Measurements from ENCODE around the gene PARP14.

PARP14 gene

DNA sequence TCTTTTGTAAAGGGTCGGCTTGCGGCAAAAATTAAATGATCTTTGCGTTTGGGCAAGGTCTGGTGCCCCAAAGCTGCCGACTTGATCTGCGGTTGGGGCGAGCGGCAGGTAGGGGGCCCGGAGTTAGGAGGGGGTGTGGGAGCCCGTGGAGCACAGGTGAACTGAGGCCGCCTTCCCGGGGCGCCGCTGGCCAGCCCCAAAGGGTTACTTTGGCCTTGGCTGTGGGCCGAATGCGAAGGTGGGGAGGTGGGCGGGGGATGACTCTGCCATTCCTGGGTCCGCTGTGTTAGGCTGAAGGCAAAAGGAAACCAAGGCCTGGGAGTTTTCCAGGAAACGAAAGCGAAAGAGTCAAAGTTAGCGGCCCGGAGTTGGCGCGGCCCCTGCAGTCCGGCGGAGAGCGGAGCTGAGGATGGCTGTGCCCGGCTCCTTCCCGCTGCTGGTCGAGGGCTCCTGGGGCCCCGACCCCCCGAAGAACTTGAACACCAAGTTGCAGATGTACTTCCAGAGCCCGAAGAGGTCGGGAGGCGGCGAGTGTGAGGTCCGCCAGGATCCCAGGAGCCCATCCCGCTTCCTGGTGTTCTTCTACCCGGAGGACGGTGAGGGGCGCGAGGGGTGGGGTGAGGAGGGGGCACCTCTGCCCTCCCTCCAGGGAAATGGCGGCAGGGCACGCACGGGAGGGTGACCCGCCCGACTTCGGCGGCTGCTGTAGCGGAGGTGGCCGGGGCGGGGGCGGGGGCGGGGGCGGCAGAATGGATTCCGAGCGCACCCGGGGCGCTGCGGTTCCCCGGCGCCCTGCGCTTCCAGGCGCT is at the start of gene PARP14 (continued):
- no peak for TF ChIP-seq ZNF510 (tag by site-specific recombination; IDR thresholded peaks at IDR 0.05; ENCODE audit: insufficient replicate concordance)
- no peak for TF ChIP-seq ZBTB1 (tag by site-specific recombination; IDR thresholded peaks at IDR 0.05)
- TF ChIP-seq, protein P1, sequence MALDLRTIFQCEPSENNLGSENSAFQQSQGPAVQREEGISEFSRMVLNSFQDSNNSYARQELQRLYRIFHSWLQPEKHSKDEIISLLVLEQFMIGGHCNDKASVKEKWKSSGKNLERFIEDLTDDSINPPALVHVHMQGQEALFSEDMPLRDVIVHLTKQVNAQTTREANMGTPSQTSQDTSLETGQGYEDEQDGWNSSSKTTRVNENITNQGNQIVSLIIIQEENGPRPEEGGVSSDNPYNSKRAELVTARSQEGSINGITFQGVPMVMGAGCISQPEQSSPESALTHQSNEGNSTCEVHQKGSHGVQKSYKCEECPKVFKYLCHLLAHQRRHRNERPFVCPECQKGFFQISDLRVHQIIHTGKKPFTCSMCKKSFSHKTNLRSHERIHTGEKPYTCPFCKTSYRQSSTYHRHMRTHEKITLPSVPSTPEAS (tag by site-specific recombination; IDR thresholded peaks at IDR 0.05) = no peak
- no peak for TF ChIP-seq PRDM1 (tag by site-specific recombination; IDR thresholded peaks at IDR 0.05)
- TF ChIP-seq ZBTB48 (tag by site-specific recombination; IDR thresholded peaks at IDR 0.05) = no peak
- TF ChIP-seq ZNF335 (tag by site-specific recombination; conservative IDR thresholded peaks at IDR 0.05) = peak; percentile 19
- TF ChIP-seq, protein P2, sequence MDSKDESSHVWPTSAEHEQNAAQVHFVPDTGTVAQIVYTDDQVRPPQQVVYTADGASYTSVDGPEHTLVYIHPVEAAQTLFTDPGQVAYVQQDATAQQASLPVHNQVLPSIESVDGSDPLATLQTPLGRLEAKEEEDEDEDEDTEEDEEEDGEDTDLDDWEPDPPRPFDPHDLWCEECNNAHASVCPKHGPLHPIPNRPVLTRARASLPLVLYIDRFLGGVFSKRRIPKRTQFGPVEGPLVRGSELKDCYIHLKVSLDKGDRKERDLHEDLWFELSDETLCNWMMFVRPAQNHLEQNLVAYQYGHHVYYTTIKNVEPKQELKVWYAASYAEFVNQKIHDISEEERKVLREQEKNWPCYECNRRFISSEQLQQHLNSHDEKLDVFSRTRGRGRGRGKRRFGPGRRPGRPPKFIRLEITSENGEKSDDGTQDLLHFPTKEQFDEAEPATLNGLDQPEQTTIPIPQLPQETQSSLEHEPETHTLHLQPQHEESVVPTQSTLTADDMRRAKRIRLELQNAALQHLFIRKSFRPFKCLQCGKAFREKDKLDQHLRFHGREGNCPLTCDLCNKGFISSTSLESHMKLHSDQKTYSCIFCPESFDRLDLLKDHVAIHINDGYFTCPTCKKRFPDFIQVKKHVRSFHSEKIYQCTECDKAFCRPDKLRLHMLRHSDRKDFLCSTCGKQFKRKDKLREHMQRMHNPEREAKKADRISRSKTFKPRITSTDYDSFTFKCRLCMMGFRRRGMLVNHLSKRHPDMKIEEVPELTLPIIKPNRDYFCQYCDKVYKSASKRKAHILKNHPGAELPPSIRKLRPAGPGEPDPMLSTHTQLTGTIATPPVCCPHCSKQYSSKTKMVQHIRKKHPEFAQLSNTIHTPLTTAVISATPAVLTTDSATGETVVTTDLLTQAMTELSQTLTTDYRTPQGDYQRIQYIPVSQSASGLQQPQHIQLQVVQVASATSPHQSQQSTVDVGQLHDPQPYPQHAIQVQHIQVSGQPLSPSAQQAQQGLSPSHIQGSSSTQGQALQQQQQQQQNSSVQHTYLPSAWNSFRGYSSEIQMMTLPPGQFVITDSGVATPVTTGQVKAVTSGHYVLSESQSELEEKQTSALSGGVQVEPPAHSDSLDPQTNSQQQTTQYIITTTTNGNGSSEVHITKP (tag by site-specific recombination; IDR thresholded peaks at IDR 0.05) = 0 out of 2 replicates have a peak, but pooled peaks have one; percentile 8
- TF ChIP-seq, protein P3, sequence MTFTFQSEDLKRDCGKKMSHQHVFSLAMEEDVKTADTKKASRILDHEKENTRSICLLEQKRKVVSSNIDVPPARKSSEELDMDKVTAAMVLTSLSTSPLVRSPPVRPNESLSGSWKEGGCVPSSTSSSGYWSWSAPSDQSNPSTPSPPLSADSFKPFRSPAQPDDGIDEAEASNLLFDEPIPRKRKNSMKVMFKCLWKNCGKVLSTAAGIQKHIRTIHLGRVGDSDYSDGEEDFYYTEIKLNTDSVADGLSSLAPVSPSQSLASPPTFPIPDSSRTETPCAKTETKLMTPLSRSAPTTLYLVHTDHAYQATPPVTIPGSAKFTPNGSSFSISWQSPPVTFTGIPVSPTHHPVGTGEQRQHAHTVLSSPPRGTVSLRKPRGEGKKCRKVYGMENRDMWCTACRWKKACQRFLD (tag by site-specific recombination; IDR thresholded peaks at IDR 0.05) = no peak
- TF ChIP-seq, protein P4, sequence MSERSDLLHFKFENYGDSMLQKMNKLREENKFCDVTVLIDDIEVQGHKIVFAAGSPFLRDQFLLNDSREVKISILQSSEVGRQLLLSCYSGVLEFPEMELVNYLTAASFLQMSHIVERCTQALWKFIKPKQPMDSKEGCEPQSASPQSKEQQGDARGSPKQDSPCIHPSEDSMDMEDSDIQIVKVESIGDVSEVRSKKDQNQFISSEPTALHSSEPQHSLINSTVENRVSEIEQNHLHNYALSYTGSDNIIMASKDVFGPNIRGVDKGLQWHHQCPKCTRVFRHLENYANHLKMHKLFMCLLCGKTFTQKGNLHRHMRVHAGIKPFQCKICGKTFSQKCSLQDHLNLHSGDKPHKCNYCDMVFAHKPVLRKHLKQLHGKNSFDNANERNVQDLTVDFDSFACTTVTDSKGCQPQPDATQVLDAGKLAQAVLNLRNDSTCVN (tag by site-specific recombination; optimal IDR thresholded peaks at IDR 0.05) = peak; percentile 49
- no peak for TF ChIP-seq ZNF10 (tag by site-specific recombination; IDR thresholded peaks at IDR 0.05)
- TF ChIP-seq ZNF302 (tag by site-specific recombination; IDR thresholded peaks at IDR 0.05; ENCODE audit: low read depth) = no peak
- TF ChIP-seq ZNF350 (tag by site-specific recombination; IDR thresholded peaks at IDR 0.05) = no peak
- TF ChIP-seq IKZF3 (tag by site-specific recombination; IDR thresholded peaks at IDR 0.05) = 0 out of 2 replicates have a peak, but pooled peaks have one; percentile 43
- peak; percentile 63 for TF ChIP-seq ZNF341 (tag by site-specific recombination; IDR thresholded peaks at IDR 0.05; ENCODE audit: low read depth)
- TF ChIP-seq ZNF621 (tag by site-specific recombination; IDR thresholded peaks at IDR 0.05) = no peak
- TF ChIP-seq EGR2 (tag by site-specific recombination; IDR thresholded peaks at IDR 0.05; ENCODE audit: low read depth) = peak; percentile 51; the same call in 1 of the 2 replicates
- TF ChIP-seq, protein P5, sequence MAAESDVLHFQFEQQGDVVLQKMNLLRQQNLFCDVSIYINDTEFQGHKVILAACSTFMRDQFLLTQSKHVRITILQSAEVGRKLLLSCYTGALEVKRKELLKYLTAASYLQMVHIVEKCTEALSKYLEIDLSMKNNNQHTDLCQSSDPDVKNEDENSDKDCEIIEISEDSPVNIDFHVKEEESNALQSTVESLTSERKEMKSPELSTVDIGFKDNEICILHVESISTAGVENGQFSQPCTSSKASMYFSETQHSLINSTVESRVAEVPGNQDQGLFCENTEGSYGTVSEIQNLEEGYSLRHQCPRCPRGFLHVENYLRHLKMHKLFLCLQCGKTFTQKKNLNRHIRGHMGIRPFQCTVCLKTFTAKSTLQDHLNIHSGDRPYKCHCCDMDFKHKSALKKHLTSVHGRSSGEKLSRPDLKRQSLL (tag by site-specific recombination; IDR thresholded peaks at IDR 0.05) = no peak
- 0 out of 2 replicates have a peak, but pooled peaks have one; percentile 33 for TF ChIP-seq ZBTB8A (tag by site-specific recombination; IDR thresholded peaks at IDR 0.05)
- TF ChIP-seq, protein P6, sequence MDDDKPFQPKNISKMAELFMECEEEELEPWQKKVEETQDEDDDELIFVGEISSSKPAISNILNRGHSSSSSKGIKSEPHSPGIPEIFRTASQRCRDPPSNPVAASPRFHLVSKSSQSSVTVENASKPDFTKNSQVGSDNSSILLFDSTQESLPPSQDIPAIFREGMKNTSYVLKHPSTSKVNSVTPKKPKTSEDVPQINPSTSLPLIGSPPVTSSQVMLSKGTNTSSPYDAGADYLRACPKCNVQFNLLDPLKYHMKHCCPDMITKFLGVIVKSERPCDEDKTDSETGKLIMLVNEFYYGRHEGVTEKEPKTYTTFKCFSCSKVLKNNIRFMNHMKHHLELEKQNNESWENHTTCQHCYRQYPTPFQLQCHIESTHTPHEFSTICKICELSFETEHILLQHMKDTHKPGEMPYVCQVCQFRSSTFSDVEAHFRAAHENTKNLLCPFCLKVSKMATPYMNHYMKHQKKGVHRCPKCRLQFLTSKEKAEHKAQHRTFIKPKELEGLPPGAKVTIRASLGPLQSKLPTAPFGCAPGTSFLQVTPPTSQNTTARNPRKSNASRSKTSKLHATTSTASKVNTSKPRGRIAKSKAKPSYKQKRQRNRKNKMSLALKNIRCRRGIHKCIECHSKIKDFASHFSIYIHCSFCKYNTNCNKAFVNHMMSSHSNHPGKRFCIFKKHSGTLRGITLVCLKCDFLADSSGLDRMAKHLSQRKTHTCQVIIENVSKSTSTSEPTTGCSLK (tag by site-specific recombination; IDR thresholded peaks at IDR 0.05) = no peak
- TF ChIP-seq FEZF1 (tag by site-specific recombination; IDR thresholded peaks at IDR 0.05) = no peak
- peak; percentile 77; the same call in 1 of the 2 replicates for TF ChIP-seq ZBTB20 (tag by site-specific recombination; IDR thresholded peaks at IDR 0.05)
- TF ChIP-seq ZNF324 (tag by site-specific recombination; IDR thresholded peaks at IDR 0.05) = no peak
